ENCODE data around the gene HIVEP1. TPM values are rescaled to one million over a fixed set of nuclear protein-coding genes. Genes with fewer than 3 reads are reported as not detected.
A peak's percentile ranks its signal among the peaks of the same experiment; 100 is the strongest.

Gene HIVEP1
- total RNA-seq, 4 donors from 2014 or later, result 15.2 to 26.9 (median 17.6) TPM

DNA sequence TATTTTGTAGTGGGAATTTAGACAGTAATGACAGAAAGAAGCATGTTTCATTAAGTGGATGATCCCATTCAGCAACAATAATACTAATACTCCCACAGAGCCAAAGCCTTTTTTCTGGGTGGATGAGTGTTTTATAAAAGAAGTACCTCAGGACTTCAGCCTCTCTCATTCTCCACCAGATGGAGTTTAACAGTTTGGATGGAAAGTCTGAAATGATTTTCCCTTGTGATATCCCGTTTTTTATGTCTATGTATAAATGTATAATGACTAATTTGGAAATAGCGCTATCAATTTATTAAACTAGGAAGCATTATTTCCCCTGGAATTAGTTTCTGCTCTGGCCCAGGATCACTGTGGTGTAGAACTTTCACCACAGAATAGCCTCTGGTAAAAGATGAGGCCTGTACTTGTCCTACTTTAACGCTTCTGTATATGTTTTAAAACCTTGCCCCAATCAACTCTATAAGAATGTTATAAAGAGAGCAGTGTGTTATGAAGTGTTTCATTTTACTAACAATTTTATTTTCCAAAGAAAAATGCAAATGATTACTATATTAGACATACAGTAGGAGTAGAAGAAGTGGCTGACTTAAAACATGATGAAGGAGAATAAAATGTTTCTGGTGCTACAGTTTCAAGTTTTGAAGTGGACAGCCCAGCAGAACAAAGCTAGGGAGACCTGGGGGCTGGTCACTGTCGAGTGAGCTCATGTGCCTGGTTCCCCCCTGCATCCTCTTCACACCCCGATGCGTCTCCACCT, 135.6 kb downstream of the HIVEP1 start:
- Histone ChIP-seq H3K4me3 (no peak overlapping the region), H3K9me3 (no peaks in the 10 kb centered on the region), H3K4me1 (no peaks in the 10 kb centered on the region), H3K36me3 (no peaks in the 10 kb centered on the region), H3K27ac (no peak overlapping the region), H3K27me3 (no peaks in the 10 kb centered on the region)
- TF ChIP-seq POLR2A (IDR thresholded peaks at IDR 0.05), result no peak
- TF ChIP-seq, protein P1, sequence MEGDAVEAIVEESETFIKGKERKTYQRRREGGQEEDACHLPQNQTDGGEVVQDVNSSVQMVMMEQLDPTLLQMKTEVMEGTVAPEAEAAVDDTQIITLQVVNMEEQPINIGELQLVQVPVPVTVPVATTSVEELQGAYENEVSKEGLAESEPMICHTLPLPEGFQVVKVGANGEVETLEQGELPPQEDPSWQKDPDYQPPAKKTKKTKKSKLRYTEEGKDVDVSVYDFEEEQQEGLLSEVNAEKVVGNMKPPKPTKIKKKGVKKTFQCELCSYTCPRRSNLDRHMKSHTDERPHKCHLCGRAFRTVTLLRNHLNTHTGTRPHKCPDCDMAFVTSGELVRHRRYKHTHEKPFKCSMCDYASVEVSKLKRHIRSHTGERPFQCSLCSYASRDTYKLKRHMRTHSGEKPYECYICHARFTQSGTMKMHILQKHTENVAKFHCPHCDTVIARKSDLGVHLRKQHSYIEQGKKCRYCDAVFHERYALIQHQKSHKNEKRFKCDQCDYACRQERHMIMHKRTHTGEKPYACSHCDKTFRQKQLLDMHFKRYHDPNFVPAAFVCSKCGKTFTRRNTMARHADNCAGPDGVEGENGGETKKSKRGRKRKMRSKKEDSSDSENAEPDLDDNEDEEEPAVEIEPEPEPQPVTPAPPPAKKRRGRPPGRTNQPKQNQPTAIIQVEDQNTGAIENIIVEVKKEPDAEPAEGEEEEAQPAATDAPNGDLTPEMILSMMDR (IDR thresholded peaks at IDR 0.05), result peak in 1 of 4 experiments; percentile 22
- 74 to 76% methylated on average over 6 of the region's 6 CpGs for WGBS, 2 donors (ENCODE audit: low coverage in 1 of 2)
- no peak for ATAC-seq

DNA sequence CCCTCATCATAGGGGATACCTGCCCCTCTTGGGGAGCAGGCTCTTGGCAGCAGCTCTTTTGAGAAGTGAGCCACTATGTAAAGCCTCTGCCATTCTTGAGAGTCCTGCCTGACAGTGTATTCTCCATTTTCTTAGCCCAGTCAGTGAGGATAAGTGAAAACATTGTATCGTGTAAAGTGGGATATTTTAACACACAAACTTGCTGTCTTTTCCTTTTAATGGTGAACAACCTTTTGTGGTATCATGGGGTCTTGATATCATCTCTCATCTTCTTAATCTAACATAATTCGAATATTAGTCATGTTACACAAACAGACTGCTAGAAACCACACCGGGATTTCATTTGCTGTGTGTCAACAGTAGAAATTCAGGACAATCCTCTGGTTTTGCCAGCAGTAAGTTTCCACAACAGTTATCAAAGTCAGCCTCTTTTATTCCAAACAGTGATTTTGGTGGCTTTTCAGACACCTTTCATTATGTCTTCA, 136.2 kb downstream of the HIVEP1 start:
- ATAC-seq, result no peak
- Histone ChIP-seq H3K9me3 (no peaks in the 10 kb centered on the region), H3K4me3 (no peak overlapping the region), H3K36me3 (no peaks in the 10 kb centered on the region), H3K27me3 (no peaks in the 10 kb centered on the region), H3K27ac (no peak overlapping the region), H3K4me1 (no peaks in the 10 kb centered on the region)
- TF ChIP-seq EP300 (IDR thresholded peaks at IDR 0.05) (no peak), POLR2AphosphoS5 (IDR thresholded peaks at IDR 0.05) (no peak), POLR2A (IDR thresholded peaks at IDR 0.05) (no peak)
- TF ChIP-seq, protein P1 (IDR thresholded peaks at IDR 0.05), result no peak
- WGBS, 2 donors (ENCODE audit: low coverage in 1 of 2), result 74 to 83% methylated on average over 1 to 3 of the region's 3 CpGs

DNA sequence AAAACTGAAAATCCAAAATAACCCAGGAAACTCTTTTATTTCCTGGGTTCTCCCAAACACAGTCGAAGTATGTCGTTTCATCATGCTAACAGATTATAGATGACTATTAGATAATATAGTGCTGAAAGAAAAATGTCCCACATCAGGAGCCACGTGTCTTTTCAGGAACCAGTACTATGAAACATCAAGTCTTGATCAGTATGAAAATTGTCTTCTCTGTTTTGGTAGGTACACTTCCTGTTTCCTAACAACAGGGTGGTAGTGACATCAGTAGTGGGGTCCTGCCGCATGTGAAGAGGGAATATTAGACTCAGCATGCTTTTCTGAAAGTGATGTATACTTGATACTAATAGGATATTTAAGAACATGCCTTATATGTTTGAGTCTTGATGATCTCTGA, 136.7 kb downstream of the HIVEP1 start:
- 46 to 59% methylated on average over 3 to 4 of the region's 4 CpGs for WGBS, 2 donors (ENCODE audit: low coverage in 1 of 2)
- Histone ChIP-seq H3K4me1 (no peaks in the 10 kb centered on the region), H3K9me3 (no peaks in the 10 kb centered on the region), H3K4me3 (no peak overlapping the region), H3K27me3 (no peaks in the 10 kb centered on the region), H3K27ac (no peak overlapping the region), H3K36me3 (no peaks in the 10 kb centered on the region)
- TF ChIP-seq POLR2AphosphoS5 (IDR thresholded peaks at IDR 0.05) (no peak), POLR2A (IDR thresholded peaks at IDR 0.05) (no peak), EP300 (IDR thresholded peaks at IDR 0.05) (no peak)
- TF ChIP-seq, protein P1 (IDR thresholded peaks at IDR 0.05), result no peak
- ATAC-seq, result no peak

DNA sequence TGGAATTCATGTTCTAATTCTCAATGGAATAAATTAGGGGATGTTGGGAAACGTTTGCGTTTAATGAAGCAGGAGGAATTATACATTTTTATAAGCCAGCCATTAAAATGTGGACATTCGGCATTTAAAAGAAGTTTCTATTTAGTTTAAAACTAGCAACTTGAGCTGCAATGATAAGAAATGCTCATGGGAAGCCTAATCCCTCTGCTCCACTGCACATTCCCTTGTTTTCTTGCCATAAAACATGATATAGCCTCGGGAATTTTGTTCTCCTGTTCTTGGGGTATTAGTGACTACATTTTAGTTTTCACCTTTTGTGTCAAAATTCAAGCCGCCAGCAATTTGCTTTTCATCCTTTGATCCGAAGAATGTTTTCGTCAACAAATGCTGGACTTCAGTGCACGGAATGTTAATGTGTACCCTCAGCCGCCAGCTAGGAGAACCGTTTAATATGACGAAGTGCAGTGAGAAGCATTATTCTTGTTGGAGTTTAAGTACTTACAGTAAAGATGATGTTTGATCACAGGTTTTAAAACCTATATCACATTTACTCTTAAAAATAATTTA, 137.9 kb downstream of the HIVEP1 start:
- Histone ChIP-seq H3K27me3 (no peaks in the 10 kb centered on the region), H3K36me3 (no peaks in the 10 kb centered on the region), H3K4me3 (no peak overlapping the region), H3K4me1 (no peaks in the 10 kb centered on the region), H3K9me3 (no peaks in the 10 kb centered on the region), H3K27ac (no peak overlapping the region)
- 74 to 82% methylated on average over 11 of the region's 11 CpGs for WGBS, 2 donors (ENCODE audit: low coverage in 1 of 2)
- TF ChIP-seq, protein P1 (IDR thresholded peaks at IDR 0.05), result no peak
- TF ChIP-seq POLR2A (IDR thresholded peaks at IDR 0.05), result no peak
- no peak for TF ChIP-seq EP300 (IDR thresholded peaks at IDR 0.05)
- no peak for TF ChIP-seq POLR2AphosphoS5 (IDR thresholded peaks at IDR 0.05)
- no peak for ATAC-seq
